ENCODE results near the gene TEX11.

DNA sequence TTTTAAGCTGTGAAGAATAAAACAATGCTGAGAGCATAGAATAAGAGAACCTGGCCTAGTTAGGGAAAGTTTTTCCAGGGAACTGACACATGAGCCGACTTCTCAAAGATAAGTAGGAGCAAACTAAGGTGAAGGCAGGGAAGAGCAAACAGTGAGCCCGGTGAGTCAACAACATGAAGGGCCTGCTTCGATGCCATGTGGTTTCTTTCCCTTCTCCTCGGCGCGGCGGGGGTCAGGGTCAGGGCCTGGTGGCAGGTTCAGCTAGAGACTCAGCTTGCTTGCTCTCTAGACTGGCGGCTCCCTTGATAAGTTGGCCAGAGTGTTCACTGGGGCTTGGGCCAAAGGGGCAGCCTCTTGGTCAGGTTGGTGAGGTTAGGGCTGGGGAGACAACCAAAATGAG, 382.8 kb downstream of the TEX11 start:
- TF ChIP-seq, protein P1, sequence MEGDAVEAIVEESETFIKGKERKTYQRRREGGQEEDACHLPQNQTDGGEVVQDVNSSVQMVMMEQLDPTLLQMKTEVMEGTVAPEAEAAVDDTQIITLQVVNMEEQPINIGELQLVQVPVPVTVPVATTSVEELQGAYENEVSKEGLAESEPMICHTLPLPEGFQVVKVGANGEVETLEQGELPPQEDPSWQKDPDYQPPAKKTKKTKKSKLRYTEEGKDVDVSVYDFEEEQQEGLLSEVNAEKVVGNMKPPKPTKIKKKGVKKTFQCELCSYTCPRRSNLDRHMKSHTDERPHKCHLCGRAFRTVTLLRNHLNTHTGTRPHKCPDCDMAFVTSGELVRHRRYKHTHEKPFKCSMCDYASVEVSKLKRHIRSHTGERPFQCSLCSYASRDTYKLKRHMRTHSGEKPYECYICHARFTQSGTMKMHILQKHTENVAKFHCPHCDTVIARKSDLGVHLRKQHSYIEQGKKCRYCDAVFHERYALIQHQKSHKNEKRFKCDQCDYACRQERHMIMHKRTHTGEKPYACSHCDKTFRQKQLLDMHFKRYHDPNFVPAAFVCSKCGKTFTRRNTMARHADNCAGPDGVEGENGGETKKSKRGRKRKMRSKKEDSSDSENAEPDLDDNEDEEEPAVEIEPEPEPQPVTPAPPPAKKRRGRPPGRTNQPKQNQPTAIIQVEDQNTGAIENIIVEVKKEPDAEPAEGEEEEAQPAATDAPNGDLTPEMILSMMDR (IDR thresholded peaks at IDR 0.05), result no peak
- TF ChIP-seq POLR2A (IDR thresholded peaks at IDR 0.05), result no peak

All from stomach (tissue), 4 donors.